ENCODE measurements around the gene CRYGS. TPM values are rescaled to one million over a fixed set of nuclear protein-coding genes. Genes with fewer than 3 reads are reported as not detected.
A peak's percentile ranks its signal among the peaks of the same experiment; 100 is the strongest.

The CRYGS gene
- total RNA-seq, 4 donors from 2014 or later = 0.39 to 3.1 (median 3.1) TPM; not detected in 1

DNA sequence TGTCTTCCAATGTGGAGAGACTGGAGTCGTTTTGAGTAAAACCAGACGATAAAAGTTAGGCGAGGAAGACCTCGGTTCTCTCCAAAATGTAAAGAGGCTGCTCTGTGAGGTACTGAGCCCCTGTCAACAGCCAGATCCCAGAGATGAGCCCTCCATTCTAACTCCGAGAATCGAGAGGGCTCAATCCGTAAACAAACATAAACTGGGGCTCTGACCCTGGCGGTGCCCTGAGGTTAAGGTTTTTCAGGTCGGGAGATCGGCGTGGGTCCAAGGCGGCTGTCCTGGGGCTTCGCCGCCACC, 22.5 kb upstream of the CRYGS start:
- ATAC-seq = no peak
- WGBS, 2 donors (ENCODE audit: low coverage in 1 of 2) = 0% methylated on average over 5 to 6 of the region's 14 CpGs
- peak overlapping the region; percentile 78 for H3K4me3 ChIP-seq
- H3K27me3 ChIP-seq = no peaks in the 10 kb centered on the region
- H3K27ac ChIP-seq = peak overlapping the region; percentile 61 to 93 (median 88)
- H3K4me1 ChIP-seq = peaks cover 0 to 75% (median 20%) of the 10 kb centered on the region in 3 donors
- H3K9me3 ChIP-seq = no peaks in the 10 kb centered on the region
- H3K36me3 ChIP-seq = no peaks in the 10 kb centered on the region
- TF ChIP-seq POLR2AphosphoS5 (IDR thresholded peaks at IDR 0.05) (no peak), EP300 (IDR thresholded peaks at IDR 0.05) (no peak), POLR2A (IDR thresholded peaks at IDR 0.05) (no peak)
- TF ChIP-seq, protein P1, sequence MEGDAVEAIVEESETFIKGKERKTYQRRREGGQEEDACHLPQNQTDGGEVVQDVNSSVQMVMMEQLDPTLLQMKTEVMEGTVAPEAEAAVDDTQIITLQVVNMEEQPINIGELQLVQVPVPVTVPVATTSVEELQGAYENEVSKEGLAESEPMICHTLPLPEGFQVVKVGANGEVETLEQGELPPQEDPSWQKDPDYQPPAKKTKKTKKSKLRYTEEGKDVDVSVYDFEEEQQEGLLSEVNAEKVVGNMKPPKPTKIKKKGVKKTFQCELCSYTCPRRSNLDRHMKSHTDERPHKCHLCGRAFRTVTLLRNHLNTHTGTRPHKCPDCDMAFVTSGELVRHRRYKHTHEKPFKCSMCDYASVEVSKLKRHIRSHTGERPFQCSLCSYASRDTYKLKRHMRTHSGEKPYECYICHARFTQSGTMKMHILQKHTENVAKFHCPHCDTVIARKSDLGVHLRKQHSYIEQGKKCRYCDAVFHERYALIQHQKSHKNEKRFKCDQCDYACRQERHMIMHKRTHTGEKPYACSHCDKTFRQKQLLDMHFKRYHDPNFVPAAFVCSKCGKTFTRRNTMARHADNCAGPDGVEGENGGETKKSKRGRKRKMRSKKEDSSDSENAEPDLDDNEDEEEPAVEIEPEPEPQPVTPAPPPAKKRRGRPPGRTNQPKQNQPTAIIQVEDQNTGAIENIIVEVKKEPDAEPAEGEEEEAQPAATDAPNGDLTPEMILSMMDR (IDR thresholded peaks at IDR 0.05) = no peak

DNA sequence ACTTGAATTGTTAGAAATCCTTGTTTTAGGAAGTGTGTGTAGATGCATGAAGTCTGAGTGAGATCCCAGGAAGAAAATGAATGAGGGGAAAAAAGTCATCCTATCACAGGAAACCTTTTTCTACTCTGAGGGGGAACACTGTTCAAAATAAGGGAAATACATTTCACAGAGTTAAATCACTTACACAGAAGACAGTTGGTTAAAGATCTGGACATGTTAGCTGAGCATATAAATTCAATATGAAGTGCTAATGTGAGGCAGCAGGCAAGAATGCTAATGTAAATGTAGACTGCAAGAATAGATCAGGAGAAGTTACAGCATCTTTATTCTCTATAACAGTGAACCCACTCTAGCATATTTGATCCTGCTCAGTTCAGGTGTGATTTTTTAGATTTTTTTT, 20.4 kb upstream of the CRYGS start:
- Histone ChIP-seq H3K36me3 (peaks cover 0 to 3% of the 10 kb centered on the region in 2 donors), H3K4me1 (peaks cover 0 to 66% (median 12%) of the 10 kb centered on the region in 3 donors), H3K27me3 (no peaks in the 10 kb centered on the region), H3K9me3 (no peaks in the 10 kb centered on the region), H3K27ac (no peak overlapping the region), H3K4me3 (no peak overlapping the region)
- ATAC-seq = no peak
- TF ChIP-seq POLR2AphosphoS5 (IDR thresholded peaks at IDR 0.05) = no peak
- no peak for TF ChIP-seq POLR2A (IDR thresholded peaks at IDR 0.05)
- TF ChIP-seq, protein P1 (IDR thresholded peaks at IDR 0.05) = no peak
- no peak for TF ChIP-seq EP300 (IDR thresholded peaks at IDR 0.05)

GRCh38 chr3:186552408-186553031, 8.3 kb upstream of the CRYGS start:
- peaks cover 0 to 100% of the 10 kb centered on the region in 2 donors for H3K36me3 ChIP-seq
- no peaks in the 10 kb centered on the region for H3K9me3 ChIP-seq
- TF ChIP-seq EP300 (IDR thresholded peaks at IDR 0.05) (no peak), POLR2AphosphoS5 (IDR thresholded peaks at IDR 0.05) (no peak), POLR2A (IDR thresholded peaks at IDR 0.05) (no peak)
- TF ChIP-seq, protein P1 (IDR thresholded peaks at IDR 0.05) = no peak
- H3K4me1 ChIP-seq = no peaks in the 10 kb centered on the region
- 65 to 94% methylated on average over 2 to 5 of the region's 5 CpGs for WGBS, 2 donors (ENCODE audit: low coverage in 1 of 2)
- no peaks in the 10 kb centered on the region for H3K27me3 ChIP-seq
- no peak overlapping the region for H3K27ac ChIP-seq
- H3K4me3 ChIP-seq = no peak overlapping the region
- ATAC-seq = no peak

DNA sequence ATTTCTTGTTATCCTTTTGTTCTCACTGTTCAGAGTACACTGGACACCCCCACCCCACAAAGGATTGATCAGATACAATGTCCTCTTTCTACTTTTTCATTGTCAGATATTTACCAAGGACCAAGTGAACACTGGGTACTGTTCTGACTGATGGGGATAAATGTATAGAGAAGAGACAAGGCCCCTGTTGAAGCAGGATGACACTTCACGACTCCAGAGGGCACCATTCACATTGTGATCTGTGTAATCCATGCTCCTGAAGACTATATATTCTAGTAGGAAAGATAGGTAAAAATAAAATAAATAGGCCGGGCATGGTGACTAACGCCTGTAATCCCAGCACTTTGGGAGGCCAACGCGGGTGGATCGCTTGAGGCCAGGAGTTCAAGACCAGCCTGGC, 7.2 kb upstream of the CRYGS start:
- WGBS, 2 donors (ENCODE audit: low coverage in 1 of 2) = 74 to 83% methylated on average over 2 to 6 of the region's 6 CpGs
- TF ChIP-seq POLR2AphosphoS5 (IDR thresholded peaks at IDR 0.05) (no peak), EP300 (IDR thresholded peaks at IDR 0.05) (no peak), POLR2A (IDR thresholded peaks at IDR 0.05) (no peak)
- TF ChIP-seq, protein P1 (IDR thresholded peaks at IDR 0.05) = no peak
- Histone ChIP-seq H3K4me3 (no peak overlapping the region), H3K9me3 (no peaks in the 10 kb centered on the region), H3K27ac (no peak overlapping the region), H3K36me3 (peaks cover 0 to 98% of the 10 kb centered on the region in 2 donors), H3K27me3 (no peaks in the 10 kb centered on the region), H3K4me1 (no peaks in the 10 kb centered on the region)
- no peak for ATAC-seq

DNA sequence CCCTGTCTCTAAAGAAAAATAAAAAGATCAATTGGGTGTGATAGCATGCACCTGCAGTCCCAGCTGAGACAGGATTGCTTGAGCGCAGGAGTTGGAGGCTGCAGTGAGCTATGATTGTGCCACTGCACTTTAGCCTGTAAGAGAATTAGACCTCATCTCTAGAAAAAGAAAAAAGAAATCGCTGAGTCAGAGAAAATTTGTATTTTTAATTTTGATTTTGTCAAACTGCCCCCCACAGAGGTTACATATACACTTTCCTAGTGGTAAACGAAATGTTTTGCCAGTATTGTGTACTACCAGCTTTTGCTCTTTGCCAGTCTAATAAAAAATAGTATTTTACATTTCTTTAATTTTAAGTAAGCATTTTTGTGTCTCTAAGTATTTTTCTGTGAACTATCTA, 5.3 kb upstream of the CRYGS start:
- Histone ChIP-seq H3K27ac (no peak overlapping the region), H3K9me3 (no peaks in the 10 kb centered on the region), H3K27me3 (no peaks in the 10 kb centered on the region), H3K36me3 (peaks cover 0 to 85% of the 10 kb centered on the region in 2 donors), H3K4me3 (no peak overlapping the region), H3K4me1 (no peaks in the 10 kb centered on the region)
- WGBS, 2 donors (ENCODE audit: low coverage in 1 of 2) = 93 to 100% methylated on average over 3 of the region's 3 CpGs
- ATAC-seq = no peak
- TF ChIP-seq EP300 (IDR thresholded peaks at IDR 0.05) (no peak), POLR2AphosphoS5 (IDR thresholded peaks at IDR 0.05) (no peak), POLR2A (IDR thresholded peaks at IDR 0.05) (no peak)
- TF ChIP-seq, protein P1 (IDR thresholded peaks at IDR 0.05) = no peak

All from gastroesophageal sphincter (tissue), 4 donors.